HCT116 (cell line): ENCODE results near the gene AGGF1. TPM values are rescaled to one million over a fixed set of nuclear protein-coding genes. Genes with fewer than 3 reads are reported as not detected.

Source experiments
- ATAC-seq: fragments of 200-7000 bp; cut with Tn5 transposase; 2 replicates; pipeline ENCODE4 v1.9.1; 2020; ENCODE audit warnings: mild to moderate bottlenecking, moderate library complexity
- BruUV-seq: library from RNA; stranded (reverse); fragments of 400-500 nt; replicated peaks from 2 replicates; lab custom pipeline; 2021; lab: Mats Ljungman, UMichigan
- CTCF ChIA-PET: fragments of 300-600 bp; sonication (Branson Sonifier 250); formaldehyde crosslinking; loops from one replicate; lab custom pipeline; 2021; ENCODE audit warnings: antibody characterized with exemption; lab: Charles Lee
- POLR2A ChIA-PET: fragments of 300-600, 350-600 bp; sonication (Branson Sonifier 250); formaldehyde crosslinking; loops from one replicate; lab custom pipeline; 2021; ENCODE audit warnings: antibody characterized with exemption; lab: Charles Lee
- RAD21 ChIA-PET, 2 experiments: fragments of 300-600 bp; sonication (Branson Sonifier 250); formaldehyde crosslinking; loops; one replicate each; lab custom pipeline; 2023; ENCODE audit warnings: low total read pairs in 2 of 2; ENCODE audit not compliant: uncharacterized antibody in 2 of 2, unreplicated experiment in 2 of 2, low non-redundant PET in 1 of 2; lab: Charles Lee
- DNase-seq: peaks from one replicate; pipeline ENCODE4 v3.0.0-alpha.2; 2010; ENCODE audit warnings: low read depth, low spot score
- H2AFZ ChIP-seq: fragments of 200-600 bp; shearing (Covaris generic), sonication (generic); 2 replicates; pipeline ENCODE4 v1.6.1; 2017; ENCODE audit warnings: low read depth, mixed run types, mixed read lengths, antibody characterized with exemption, low read length; ENCODE audit not compliant: poor library complexity, severe bottlenecking
- H3K27ac ChIP-seq: 2 replicates; pipeline ENCODE4 v1.5.1; 2012; ENCODE audit warnings: low read depth, low read length
- H3K27me3 ChIP-seq: fragments of 200-600 bp; sonication (generic); 2 replicates; pipeline ENCODE4 v1.6.1; 2016; ENCODE audit warnings: mixed run types, low read length, mixed read lengths; ENCODE audit not compliant: insufficient read depth
- H3K36me3 ChIP-seq, 2 experiments: fragments of 200-500 bp in 1 of 2; fragments of 200-600 bp in 1 of 2; sonication (Bioruptor generic) in 1 of 2; sonication (generic) in 1 of 2; 2 replicates each; pipeline versions ENCODE4 v1.5.1 to v1.6.1; 2014 to 2016; ENCODE audit warnings: low read length in 2 of 2, inconsistent platforms in 1 of 2, mixed read lengths in 1 of 2, mixed run types in 1 of 2; ENCODE audit not compliant: insufficient read depth in 2 of 2, control insufficient read depth in 1 of 2
- H3K4me1 ChIP-seq, 2 experiments: fragments of 200-600 bp in 1 of 2; sonication (generic) in 1 of 2; 2 replicates each; pipeline versions ENCODE4 v1.5.1 to v1.6.1; 2012 to 2017; ENCODE audit warnings: low read length in 2 of 2, inconsistent platforms in 1 of 2, mild to moderate bottlenecking in 1 of 2, mixed read lengths in 1 of 2, mixed run types in 1 of 2, moderate library complexity in 1 of 2; ENCODE audit not compliant: insufficient read depth in 2 of 2, control insufficient read depth in 1 of 2
- H3K4me2 ChIP-seq: fragments of 200-600 bp; sonication (generic); 2 replicates; pipeline ENCODE4 v1.6.1; 2017; ENCODE audit warnings: mixed run types, low read length, mixed read lengths
- H3K4me3 ChIP-seq, 2 experiments: fragments of 200-600 bp in 1 of 2; sonication (generic) in 1 of 2; replicated peaks in 1 of 2; 2 replicates each; pipeline ENCODE4 v1.5.1; 2011 to 2016; ENCODE audit warnings: low read length in 2 of 2, control low read depth in 1 of 2, low read depth in 1 of 2, mild to moderate bottlenecking in 1 of 2, mixed read lengths in 1 of 2, mixed run types in 1 of 2
- H3K79me2 ChIP-seq: fragments of 200-600 bp; sonication (generic); 2 replicates; pipeline ENCODE4 v1.6.1; 2017; ENCODE audit warnings: mild to moderate bottlenecking, mixed run types, low read length, moderate library complexity, mixed read lengths; ENCODE audit not compliant: insufficient read depth
- H3K9ac ChIP-seq: fragments of 200-600 bp; sonication (generic); 2 replicates; pipeline ENCODE4 v1.6.1; 2016; ENCODE audit warnings: low read length, mixed read lengths
- H3K9me2 ChIP-seq: fragments of 200-600 bp; sonication (generic), shearing (Covaris generic); 2 replicates; pipeline ENCODE4 v1.6.1; 2017; ENCODE audit warnings: mixed run types, mild to moderate bottlenecking, moderate library complexity; ENCODE audit not compliant: insufficient read depth
- H3K9me3 ChIP-seq, 2 experiments: fragments of 200-500 bp in 1 of 2; fragments of 200-600 bp in 1 of 2; sonication (Bioruptor generic) in 1 of 2; sonication (generic) in 1 of 2; 2 replicates each; pipeline ENCODE4 v1.6.1; 2014 to 2017; ENCODE audit warnings: low read length in 2 of 2, mixed read lengths in 2 of 2, inconsistent platforms in 1 of 2, low read depth in 1 of 2, mild to moderate bottlenecking in 1 of 2, mixed run types in 1 of 2, moderate library complexity in 1 of 2; ENCODE audit not compliant: control insufficient read depth in 1 of 2, insufficient read depth in 1 of 2
- H4K20me1 ChIP-seq: fragments of 200-600 bp; sonication (generic), shearing (Covaris generic); 2 replicates; pipeline ENCODE4 v1.6.1; 2017; ENCODE audit warnings: mixed run types, mild to moderate bottlenecking, moderate library complexity; ENCODE audit not compliant: insufficient read depth
- ATF3 ChIP-seq: IDR thresholded peaks from 2 replicates; pipeline ENCODE4 v1.6.1; 2012
- CBX3 ChIP-seq: IDR thresholded peaks from 2 replicates; pipeline ENCODE4 v1.6.1; 2012; ENCODE audit warnings: low read depth
- CEBPB ChIP-seq: IDR thresholded peaks from 2 replicates; pipeline ENCODE4 v1.6.1; 2012; ENCODE audit warnings: low read depth
- EGR1 ChIP-seq: IDR thresholded peaks from 2 replicates; pipeline ENCODE4 v1.6.1; 2012; ENCODE audit warnings: low read depth
- ELF1 ChIP-seq: IDR thresholded peaks from 2 replicates; pipeline ENCODE4 v1.6.1; 2012; ENCODE audit warnings: low read depth, borderline replicate concordance
- EZH2 ChIP-seq: fragments of 200-600 bp; sonication (generic); IDR thresholded peaks from 2 replicates; pipeline ENCODE4 v1.6.1; 2017; ENCODE audit warnings: antibody characterized with exemption, mixed run types
- EZH2phosphoT487 ChIP-seq: fragments of 200-600 bp; IDR thresholded peaks from 2 replicates; pipeline ENCODE4 v1.6.1; 2018; ENCODE audit warnings: antibody characterized with exemption, borderline replicate concordance
- FOSL1 ChIP-seq: IDR thresholded peaks from 2 replicates; pipeline ENCODE4 v1.6.1; 2012; ENCODE audit warnings: low read depth
- POLR2A ChIP-seq: IDR thresholded peaks from 2 replicates; pipeline ENCODE4 v1.7.0; 2011; ENCODE audit warnings: borderline replicate concordance; ENCODE audit not compliant: insufficient read depth, insufficient read length; ENCODE audit errors: extremely low read depth
- POLR2AphosphoS5 ChIP-seq: IDR thresholded peaks from 2 replicates; pipeline ENCODE4 v1.6.1; 2011; ENCODE audit warnings: mild to moderate bottlenecking, low read depth, low read length, moderate library complexity
- RAD21 ChIP-seq: IDR thresholded peaks from 2 replicates; pipeline ENCODE4 v1.6.1; 2012; ENCODE audit warnings: low read depth, mild to moderate bottlenecking
- REST ChIP-seq: IDR thresholded peaks from 2 replicates; pipeline ENCODE4 v1.6.1; 2012; ENCODE audit warnings: low read depth
- SIN3A ChIP-seq: IDR thresholded peaks from 2 replicates; pipeline ENCODE4 v1.6.1; 2012; ENCODE audit warnings: low read depth
- SP1 ChIP-seq: IDR thresholded peaks from 2 replicates; pipeline ENCODE4 v1.6.1; 2012; ENCODE audit warnings: low read depth
- SRF ChIP-seq: IDR thresholded peaks from 2 replicates; pipeline ENCODE4 v1.6.1; 2012; ENCODE audit warnings: low read depth
- YY1 ChIP-seq: IDR thresholded peaks from 2 replicates; pipeline ENCODE4 v1.6.1; 2011; ENCODE audit warnings: low read length, low read depth, moderate library complexity, mild to moderate bottlenecking; ENCODE audit not compliant: insufficient replicate concordance; ENCODE audit errors: extremely low read depth
- ZFX ChIP-seq: fragments of 450-650 bp; IDR thresholded peaks from 2 replicates; pipeline ENCODE4 v1.6.1; 2017
- intact Hi-C: fragments of 100-400 bp; cut with micrococcal nuclease; formaldehyde crosslinking; loops from 2 replicates; pipeline ENCODE4 v1.10.0; 2022
- total RNA-seq: library from RNA; stranded (reverse); gene quantifications from one replicate; pipeline ENCODE4 v1.2.1, GENCODE V29; 2021; ENCODE audit not compliant: unreplicated experiment

The AGGF1 gene
- total RNA-seq, 1 experiment from 2014 or later = 22.2 TPM

GRCh38 chr5:77102549-77102948 is 72.3 kb downstream of the AGGF1 start:
- no peak overlapping the region for H3K4me3 ChIP-seq
- DNase-seq (no peak), ATAC-seq (no peak)
- H3K79me2 ChIP-seq = no peaks in the 10 kb centered on the region
- no peak overlapping the region for H2AFZ ChIP-seq
- POLR2A ChIA-PET = no interaction called here
- H3K4me1 ChIP-seq = peaks cover 0 to 4% of the 10 kb centered on the region in 2 experiments; a peak in 1 of 4 replicates
- no peak overlapping the region for H3K9ac ChIP-seq
- H3K9me3 ChIP-seq = no peaks in the 10 kb centered on the region
- H3K27ac ChIP-seq = no peak overlapping the region
- no TSS peak for BruUV-seq
- no peaks in the 10 kb centered on the region for H4K20me1 ChIP-seq
- TF ChIP-seq EGR1 (no peak), ZFX (no peak), SIN3A (no peak), CEBPB (no peak), YY1 (no peak), FOSL1 (no peak), EZH2 (no peak), ATF3 (no peak), CBX3 (no peak)
- H3K4me2 ChIP-seq = no peak overlapping the region
- H3K36me3 ChIP-seq = no peaks in the 10 kb centered on the region; a peak in 1 of 4 replicates
- H3K9me2 ChIP-seq = no peaks in the 10 kb centered on the region
- RAD21 ChIA-PET = no interaction called here
- intact Hi-C loops = no loop called here
- CTCF ChIA-PET = no interaction called here
- no peaks in the 10 kb centered on the region for H3K27me3 ChIP-seq

GRCh38 chr5:77103457-77103856 is 73.3 kb downstream of the AGGF1 start:
- no peak for ATAC-seq
- no peak for TF ChIP-seq ATF3
- TF ChIP-seq REST = no peak
- TF ChIP-seq EZH2phosphoT487 = no peak
- TF ChIP-seq CEBPB = no peak
- no peak for TF ChIP-seq FOSL1
- TF ChIP-seq SRF = no peak
- no peak for TF ChIP-seq POLR2AphosphoS5
- no peak for TF ChIP-seq YY1
- TF ChIP-seq RAD21 = no peak
- no peak for TF ChIP-seq SP1
- TF ChIP-seq ELF1 = no peak
- no peak for TF ChIP-seq EZH2
- TF ChIP-seq POLR2A = no peak
- no peak for TF ChIP-seq SIN3A

More at GRCh38 chr5:77103457-77103856, 73.3 kb downstream of the AGGF1 start:
- ChIA-PET CTCF (no interaction called here), RAD21 (no interaction called here), POLR2A (no interaction called here)
- H3K4me2 ChIP-seq = no peak overlapping the region
- no TSS peak for BruUV-seq
- no peak overlapping the region for H2AFZ ChIP-seq
- no peaks in the 10 kb centered on the region for H3K79me2 ChIP-seq
- no peak overlapping the region for H3K4me3 ChIP-seq
- no peak overlapping the region for H3K27ac ChIP-seq
- H3K9me2 ChIP-seq = no peaks in the 10 kb centered on the region
- no peaks in the 10 kb centered on the region for H3K27me3 ChIP-seq
- H4K20me1 ChIP-seq = no peaks in the 10 kb centered on the region
- peaks cover 0 to 4% of the 10 kb centered on the region in 2 experiments; a peak in 1 of 4 replicates for H3K4me1 ChIP-seq
- no peaks in the 10 kb centered on the region for H3K9me3 ChIP-seq
- no peak for DNase-seq
- no peaks in the 10 kb centered on the region; a peak in 1 of 4 replicates for H3K36me3 ChIP-seq
- intact Hi-C loops = no loop called here
- no peak overlapping the region for H3K9ac ChIP-seq
